ENCODE results near the gene MALRD1.

MALRD1 gene

GRCh38 chr10:19111501-19112267 lies 63.1 kb downstream of the MALRD1 start:
- DNase-seq, result no peak

GRCh38 chr10:19117438-19117837 lies 68.8 kb downstream of the MALRD1 start:
- DNase-seq, result no peak

- no peak for DNase-seq
Observed at GRCh38 chr10:19119191-19119590, 70.6 kb downstream of the MALRD1 start.

- DNase-seq, result no peak
Observed at GRCh38 chr10:19120381-19120908, 71.8 kb downstream of the MALRD1 start.

GRCh38 chr10:19133992-19134391 lies 85.4 kb downstream of the MALRD1 start:
- DNase-seq, result no peak

- no peak for DNase-seq
Observed at GRCh38 chr10:19142967-19143366, 94.4 kb downstream of the MALRD1 start.

GRCh38 chr10:19144206-19144605 lies 95.6 kb downstream of the MALRD1 start:
- DNase-seq, result no peak

- DNase-seq, result no peak
Observed at GRCh38 chr10:19154375-19154774, 105.8 kb downstream of the MALRD1 start.

GRCh38 chr10:19158358-19158757 lies 109.8 kb downstream of the MALRD1 start:
- DNase-seq, result no peak

- no peak for DNase-seq
Observed at GRCh38 chr10:19158870-19159269, 110.3 kb downstream of the MALRD1 start.

- DNase-seq, result no peak
Observed at GRCh38 chr10:19164461-19164860, 115.9 kb downstream of the MALRD1 start.

GRCh38 chr10:19168584-19168983 lies 120.0 kb downstream of the MALRD1 start:
- no peak for DNase-seq

- no peak for DNase-seq
Observed at GRCh38 chr10:19169041-19169440, 120.4 kb downstream of the MALRD1 start.

- no peak for DNase-seq
Observed at GRCh38 chr10:19169684-19170083, 121.1 kb downstream of the MALRD1 start.

- no peak for DNase-seq
Observed at GRCh38 chr10:19178675-19179074, 130.1 kb downstream of the MALRD1 start.

- no peak for DNase-seq
Observed at GRCh38 chr10:19184891-19185290, 136.3 kb downstream of the MALRD1 start.

- no peak for DNase-seq
Observed at GRCh38 chr10:19194866-19195265, 146.3 kb downstream of the MALRD1 start.

GRCh38 chr10:19195698-19196097 lies 147.1 kb downstream of the MALRD1 start:
- DNase-seq, result no peak

GRCh38 chr10:19200211-19200610 lies 151.6 kb downstream of the MALRD1 start:
- no peak for DNase-seq

- no peak for DNase-seq
Observed at GRCh38 chr10:19204246-19204917, 155.8 kb downstream of the MALRD1 start.

GRCh38 chr10:19209319-19209718 lies 160.7 kb downstream of the MALRD1 start:
- DNase-seq, result no peak

- DNase-seq, result no peak
Observed at GRCh38 chr10:19212590-19212989, 164.0 kb downstream of the MALRD1 start.

GRCh38 chr10:19221216-19221615 lies 172.6 kb downstream of the MALRD1 start:
- no peak for DNase-seq

GRCh38 chr10:19226025-19226424 lies 177.4 kb downstream of the MALRD1 start:
- no peak for DNase-seq

All from COR-L47 (cell line).